Activated T-helper 1 cell treated with Interleukin-2 at 50 U/mL for 16 hours (primary cell): ENCODE data around the gene KIF3C.
A peak's percentile ranks its signal among the peaks of the same experiment; 100 is the strongest.
"Not testable (repeated sequence)": the region's sequence is repeated elsewhere in the genome, so short reads cannot be mapped to it uniquely, and the experiment has no call there.

ENCODE experiments used
- DNase-seq: peaks from one replicate; pipeline ENCODE4 v3.0.0-alpha.2; 2020; ENCODE audit warnings: low read depth

Gene KIF3C

DNA sequence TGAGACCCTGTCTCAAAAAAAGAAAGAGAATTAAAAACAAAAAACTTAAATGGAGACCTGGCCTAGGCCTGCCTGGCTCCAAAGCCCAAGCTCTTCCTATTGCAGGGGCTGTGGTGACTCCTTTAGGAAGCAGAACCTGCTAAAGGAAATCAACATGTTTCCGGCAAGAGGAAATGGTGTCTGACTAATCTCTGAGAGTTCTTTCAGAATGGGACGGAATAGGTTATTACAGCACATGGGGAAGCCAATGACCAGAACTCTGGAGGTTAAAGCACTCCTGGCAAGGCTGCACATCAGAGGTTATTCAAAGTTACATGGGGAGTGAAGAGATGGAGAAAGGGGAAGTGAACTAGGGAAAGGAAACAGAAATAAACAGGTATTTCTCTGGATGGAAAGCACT lies 21.4 kb downstream of the KIF3C start:
- no peak for DNase-seq

DNA sequence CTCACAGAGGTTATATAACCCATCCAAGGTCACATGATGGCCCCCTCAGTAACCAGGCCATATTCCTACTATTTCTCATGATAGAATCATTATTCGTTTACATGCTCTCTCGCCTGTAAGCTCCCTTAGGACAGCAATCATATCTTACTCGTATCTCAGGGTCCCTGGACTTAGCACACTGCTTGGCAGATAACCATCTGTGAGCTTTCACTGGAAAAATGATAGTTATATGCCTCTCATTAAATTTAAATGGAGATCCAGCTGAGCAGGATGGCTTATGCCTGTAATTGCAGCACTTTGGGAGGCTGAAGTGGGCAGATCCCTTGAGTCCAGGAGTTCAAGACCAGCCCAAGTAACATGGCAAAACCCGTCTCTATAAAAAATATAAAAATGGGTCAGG lies 21.9 kb downstream of the KIF3C start:
- DNase-seq: no peak

DNA sequence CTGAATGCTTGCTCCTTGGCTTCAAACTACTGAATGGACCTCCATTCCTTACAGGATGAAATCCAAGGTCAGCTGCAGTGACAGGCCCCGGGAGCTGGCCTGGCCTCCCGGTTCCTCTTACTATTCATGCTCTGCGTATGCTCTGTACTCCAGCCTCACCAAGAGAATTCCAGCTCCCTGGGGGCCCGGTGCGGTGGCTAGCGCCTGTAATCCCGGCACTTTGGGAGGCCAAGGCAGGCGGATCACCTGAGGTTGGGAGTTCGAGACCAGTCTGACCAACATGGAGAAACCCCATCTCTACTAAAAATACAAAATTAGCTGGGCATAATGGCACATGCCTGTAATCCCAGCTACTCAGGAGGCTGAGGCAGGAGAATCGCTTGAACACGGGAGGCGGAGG lies 23.7 kb downstream of the KIF3C start:
- not testable (repeated sequence) for DNase-seq

DNA sequence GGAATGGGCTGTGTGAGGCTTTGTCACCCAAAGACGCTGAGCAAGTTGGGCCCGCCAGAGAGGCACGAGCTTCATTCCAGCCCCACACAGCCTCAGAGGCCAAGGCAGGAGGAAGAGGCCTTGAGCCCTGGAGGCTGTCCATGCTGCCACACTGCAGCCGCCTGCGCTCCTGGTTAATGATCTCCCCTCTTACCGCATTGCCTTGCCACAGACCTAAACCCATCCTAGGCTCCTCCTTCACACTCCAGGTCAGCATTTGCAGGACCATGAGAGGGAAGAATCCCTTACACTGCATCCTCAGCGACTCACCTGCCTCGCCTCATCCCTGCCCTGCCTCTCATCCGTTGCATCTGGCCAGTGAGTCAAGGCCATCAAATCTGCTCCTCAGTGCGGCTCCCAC lies 24.6 kb downstream of the KIF3C start:
- no peak for DNase-seq

DNA sequence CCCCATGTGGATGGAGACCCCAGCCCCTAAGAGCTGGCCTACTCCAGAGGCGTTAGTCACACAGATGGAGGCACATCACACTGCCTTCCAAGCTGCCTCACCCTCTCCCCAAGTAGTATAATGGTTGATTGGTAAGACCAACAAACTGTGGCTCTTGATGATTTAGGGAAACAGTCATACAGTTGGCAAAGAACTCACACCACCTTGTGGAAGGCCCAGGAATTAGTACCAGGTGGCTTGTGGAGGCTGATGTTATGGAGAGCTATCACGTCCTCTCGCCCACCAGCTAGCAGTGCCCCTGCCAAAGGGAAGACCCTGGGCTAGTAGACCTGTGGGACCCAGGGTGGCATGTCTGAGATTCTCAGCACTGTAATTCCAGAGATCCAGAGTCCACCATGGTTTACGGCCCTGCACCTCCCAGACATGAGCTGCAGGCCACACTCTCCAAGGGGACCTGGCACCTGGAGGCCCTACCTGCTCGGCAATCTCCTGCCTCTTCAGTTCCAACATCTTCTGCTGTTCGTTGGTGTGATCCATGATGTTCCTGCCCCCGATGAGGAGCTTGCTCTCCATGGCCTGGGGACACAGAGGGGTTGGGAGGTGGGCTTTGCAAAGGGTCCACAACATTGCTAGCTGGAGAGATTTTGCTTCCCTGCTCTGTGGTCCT lies 26.3 kb downstream of the KIF3C start:
- DNase-seq: no peak

DNA sequence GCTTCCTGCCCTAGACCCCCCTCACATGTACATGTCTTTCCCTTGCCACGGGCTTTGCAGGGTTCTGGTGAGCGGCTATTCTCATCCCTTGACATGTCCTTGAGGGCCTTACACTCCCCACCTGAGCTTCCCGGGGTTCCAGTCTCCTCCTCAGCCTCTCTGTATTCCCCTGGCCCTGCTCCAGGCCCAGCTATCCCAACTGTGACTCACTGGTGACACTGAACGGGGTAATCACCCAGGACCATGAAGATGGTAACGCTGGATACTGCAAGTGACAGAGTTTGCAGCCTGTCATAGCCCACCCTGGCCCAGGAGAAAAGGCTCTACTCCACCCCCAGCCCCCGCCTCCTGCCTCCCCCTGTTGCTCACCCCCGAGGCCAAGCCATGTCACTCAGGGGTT lies 27.3 kb downstream of the KIF3C start:
- no peak for DNase-seq

DNA sequence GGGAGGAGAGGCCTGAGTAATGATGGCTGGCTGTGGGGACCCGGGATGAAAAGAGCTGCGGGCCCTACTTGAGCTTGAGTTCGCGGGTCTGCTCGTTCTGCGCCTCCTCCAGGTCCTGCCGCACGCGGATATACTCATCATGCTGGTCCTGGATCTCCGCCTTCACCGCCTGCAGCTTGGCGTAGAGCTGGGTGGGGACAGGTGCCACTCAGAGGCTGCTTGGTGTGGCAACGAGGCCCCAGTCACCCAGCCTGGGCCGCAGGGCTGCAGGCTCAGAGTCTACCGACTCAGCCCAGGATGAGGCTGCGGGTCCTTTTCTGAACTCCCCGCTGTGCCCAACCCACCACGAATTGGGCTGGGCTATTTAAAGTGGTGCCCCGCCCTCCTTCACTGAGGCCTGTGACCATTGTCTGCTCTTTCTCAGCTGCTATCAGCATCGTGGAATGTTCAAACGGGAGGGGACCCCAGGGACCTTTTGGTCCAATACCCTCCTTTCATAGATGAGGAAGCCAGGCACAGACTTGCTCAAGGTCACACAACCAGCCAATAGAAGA lies 28.0 kb downstream of the KIF3C start:
- DNase-seq: no peak

DNA sequence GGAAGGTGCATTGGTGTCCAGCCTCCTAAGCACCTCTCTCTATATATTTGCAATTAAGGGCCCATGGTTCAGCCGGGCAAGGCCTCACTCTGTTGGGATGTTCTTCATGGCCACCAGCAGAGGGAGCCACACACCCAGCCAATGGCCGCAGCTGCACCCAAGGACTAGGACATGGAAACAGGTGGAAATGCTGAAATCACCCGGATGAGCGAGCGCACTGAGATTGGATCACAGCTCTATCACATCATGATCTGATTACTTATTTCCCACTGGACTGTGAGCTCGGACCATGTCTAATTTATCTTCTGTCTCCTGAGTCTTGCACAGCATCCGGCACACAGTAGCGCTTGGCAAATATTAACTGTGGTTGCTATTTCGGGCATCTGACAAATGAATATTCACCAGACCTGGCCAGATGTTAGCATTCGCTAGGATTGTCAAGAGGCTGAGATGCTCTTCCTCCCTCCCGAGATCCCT lies 31.2 kb downstream of the KIF3C start:
- peak; percentile 48 for DNase-seq

DNA sequence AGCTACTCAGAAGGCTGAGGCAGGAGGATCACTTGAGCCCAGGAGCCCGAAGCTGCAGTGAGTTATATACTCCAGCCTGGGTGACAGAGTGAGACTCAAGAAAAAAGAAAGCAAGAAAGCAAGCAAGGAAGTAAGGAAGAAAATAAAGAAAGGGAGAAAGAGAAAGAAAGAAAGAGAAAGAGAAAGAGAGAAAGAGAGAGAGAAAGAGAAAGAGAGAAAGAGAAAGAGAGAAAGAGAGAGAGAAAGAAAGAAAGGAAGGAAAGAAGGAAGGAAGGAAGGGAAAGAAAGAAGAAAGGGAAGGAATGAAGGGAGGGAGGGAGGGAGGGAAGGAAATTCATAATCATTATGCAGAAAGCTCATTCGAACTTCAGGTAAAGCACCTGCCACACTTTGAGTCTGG lies 33.9 kb downstream of the KIF3C start:
- no peak for DNase-seq

DNA sequence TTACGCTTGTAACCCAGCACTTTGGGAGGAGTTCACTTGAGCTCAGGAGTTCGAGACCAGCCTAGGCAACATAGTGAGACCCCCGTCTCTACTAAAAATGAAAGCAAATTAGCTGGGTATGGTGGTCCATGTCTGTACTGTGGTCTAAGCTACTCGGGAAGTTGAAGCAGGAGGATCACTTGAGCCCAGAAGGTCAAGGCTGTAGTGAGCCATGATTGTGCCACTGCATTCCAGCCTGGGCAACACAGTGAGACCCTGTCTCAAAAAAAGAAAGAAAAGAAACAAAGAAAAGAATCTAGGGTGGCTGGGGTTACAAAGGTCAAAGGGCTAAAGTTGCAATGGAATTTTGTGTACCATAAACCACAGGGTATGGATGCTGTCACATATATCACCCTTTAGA lies 41.3 kb downstream of the KIF3C start:
- DNase-seq: no peak

DNA sequence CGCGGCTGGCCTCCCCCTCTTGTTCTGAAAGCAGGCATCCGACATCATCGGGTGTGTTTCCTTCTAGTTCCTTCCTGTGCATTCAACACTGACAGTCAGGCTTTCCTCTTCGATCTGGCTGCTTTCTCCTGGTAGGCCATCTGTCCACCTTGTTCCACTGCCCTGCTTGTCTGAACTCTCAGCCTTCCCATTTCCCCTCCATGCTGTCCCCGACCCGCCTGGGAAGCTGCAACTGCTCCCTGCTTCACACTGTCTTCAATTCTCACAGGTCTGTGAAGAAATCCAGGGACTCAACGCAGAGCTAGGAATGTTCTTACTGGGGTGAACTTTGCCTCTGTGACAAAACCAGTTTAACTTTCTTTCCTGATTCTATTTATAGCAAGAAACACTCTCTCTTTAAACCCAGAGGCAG lies 43.0 kb downstream of the KIF3C start:
- no peak for DNase-seq

DNA sequence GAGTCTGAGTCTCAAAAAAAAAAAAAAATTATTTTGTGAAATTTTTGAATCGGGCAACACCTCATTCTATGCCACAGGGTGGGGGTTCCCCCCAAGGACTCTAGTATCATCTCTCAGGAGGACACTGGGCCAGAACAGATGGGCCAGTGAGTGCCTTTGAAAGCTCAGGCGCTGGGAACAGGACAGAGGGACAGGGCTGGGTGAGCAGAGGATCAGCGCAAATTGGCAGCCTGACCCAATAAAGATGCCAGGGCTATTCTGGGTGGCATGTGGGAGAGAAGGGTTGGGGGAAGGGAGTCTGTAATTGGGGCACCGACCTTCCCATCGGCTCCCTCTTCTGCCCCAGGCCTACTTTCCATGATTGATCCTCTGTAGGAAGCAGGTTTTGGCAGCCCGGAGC lies 44.0 kb downstream of the KIF3C start:
- DNase-seq: no peak

DNA sequence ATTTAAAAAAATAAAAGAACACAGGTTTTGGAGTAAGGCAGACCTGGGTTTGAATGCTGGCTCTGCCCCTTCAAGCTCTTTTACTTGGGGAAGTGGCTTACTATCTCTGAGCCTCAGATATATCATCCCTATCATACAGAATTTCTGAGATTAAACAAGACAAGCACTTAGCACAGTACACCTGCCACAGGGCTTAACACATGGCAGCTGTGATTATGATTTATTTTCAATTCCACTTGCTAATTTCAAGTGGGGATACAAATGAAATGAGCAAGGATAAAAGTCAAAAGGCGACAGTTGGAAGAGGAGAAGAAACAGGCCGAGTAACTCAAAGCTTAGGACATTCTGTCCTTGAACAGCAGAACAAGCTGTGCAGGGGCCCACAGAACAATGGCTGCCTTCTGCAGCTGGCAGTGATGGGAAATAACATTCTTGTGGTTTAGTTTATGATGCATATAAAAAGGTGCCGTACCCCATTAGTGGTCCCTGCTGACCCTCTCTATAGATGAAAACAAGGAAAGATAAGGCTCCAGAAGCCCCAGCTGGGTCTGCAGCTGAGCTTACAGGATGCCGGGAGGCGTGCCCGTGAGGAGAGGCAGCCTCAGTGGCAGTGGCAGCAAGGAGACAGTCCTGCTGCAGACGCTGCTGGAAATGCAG lies 45.3 kb downstream of the KIF3C start:
- no peak for DNase-seq

DNA sequence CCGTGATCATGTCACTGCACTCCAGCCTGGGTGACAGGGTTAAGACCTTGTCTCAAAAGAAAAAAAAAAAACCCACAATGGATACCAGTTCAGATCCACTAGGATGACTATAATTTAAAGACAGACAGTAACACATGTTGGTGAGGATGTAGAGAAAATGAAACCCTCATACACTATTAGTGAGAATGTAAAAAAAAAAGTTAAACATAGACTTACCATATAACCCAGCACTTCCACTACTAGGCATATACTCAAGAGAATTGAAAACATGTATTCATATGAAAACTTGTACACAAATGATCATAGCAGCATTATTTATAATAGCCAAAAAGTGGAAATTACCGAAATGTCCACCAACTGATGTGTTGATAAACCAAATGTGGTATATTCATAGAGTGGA lies 48.7 kb downstream of the KIF3C start:
- no peak for DNase-seq

DNA sequence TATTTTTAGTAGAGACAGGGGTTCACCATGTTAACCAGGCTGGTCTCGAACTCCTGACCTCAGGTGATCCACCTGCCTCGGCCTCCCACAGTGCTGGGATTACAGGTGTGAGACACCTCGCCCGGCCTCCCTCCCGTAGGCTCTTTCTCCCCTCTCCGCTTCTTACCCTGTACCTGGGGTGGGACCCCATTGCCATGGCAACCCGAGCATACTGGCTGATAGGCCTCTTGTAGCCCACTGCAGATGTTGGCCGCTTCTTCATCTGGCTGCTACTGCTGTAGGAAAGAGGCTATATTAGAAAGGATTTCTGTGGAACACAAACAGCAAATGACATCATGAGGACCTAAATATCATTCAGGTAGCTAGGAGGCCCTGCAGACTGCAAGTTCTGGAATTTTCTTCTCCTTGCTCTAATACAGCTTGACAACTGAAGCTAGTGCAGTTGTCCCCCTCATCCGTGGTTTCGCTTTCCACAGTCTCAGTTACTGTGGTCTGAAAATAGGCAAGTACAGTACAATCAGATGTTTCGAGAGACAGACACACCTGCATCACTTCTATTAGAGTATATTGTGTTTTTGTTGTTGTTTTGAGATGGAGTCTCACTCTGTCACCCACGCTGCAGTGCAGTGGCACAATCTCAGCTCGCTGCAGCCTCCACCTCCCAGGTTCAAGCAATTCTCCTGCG lies 52.4 kb downstream of the KIF3C start:
- no peak for DNase-seq

DNA sequence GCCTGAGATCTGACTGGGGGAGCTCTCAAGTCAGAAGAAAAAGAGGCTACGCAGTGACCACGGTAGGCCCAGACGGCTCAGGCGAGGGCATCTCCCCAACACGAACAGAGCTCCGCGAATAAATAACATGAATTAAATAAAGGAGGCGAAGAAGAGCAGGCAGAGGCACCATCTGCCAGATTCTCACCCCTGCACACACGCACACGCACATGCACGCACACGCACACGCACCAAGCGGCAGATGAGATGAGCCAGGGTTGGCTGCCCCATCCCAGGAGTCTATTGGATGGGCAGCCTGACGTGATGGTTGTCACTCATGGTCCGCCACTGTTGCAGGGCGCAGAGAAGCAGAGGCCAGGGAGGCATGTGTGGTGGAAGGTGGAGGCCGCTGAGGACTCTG lies 53.6 kb downstream of the KIF3C start:
- no peak for DNase-seq

DNA sequence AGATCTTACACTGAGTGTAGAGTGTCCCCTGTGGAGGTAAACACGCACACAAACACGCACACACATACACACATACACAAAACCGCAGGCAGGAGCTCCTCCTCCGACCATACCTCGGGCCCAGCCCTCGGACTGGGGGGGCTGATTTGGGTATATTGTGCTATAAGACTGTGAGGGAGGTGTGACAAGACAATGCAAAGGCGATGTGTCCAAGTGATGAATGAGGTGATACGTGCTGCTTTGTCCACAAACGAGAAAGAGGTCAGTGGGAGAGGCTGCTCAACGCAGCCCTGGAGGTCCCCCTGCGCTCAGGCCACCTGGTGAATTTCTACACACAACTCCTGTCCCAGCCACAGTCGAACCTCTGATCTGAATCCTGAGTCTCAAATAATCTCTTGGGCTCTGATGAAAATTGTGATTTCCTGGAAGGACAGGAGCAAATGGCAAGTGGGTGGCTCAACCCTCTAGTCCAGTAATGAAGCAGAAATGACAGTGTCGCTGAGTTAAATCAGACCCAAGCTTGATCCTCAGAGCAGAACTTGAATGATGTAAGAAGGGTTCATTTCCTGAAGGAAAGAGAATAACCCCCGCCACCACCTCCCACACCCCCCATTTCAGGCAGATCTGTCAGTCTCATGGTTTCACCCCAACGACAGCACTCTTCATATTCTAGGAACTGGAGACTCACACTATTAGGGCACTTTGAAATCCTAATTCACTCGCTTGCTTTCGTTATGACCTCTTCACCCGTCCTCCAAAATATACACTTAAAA lies 55.1 kb downstream of the KIF3C start:
- DNase-seq: no peak

DNA sequence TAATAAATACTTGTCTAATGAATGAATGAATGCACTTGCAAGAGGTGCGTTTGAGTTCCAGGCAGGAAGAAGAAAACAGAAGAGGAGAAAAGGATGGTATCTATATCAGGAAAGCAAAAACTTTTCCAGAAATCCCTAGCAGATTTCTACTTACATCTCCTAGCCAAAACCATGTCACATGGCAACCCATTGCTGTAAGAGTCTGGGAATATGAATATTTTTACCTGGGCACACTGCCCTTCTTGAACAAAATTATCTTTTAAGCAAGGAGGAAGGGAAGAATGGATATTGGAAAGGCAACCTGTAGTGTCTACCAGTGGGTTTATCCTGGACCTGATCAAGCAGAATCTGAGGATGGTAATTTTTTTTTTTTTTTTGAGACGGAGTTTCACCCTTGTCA lies 59.8 kb downstream of the KIF3C start:
- no peak for DNase-seq

DNA sequence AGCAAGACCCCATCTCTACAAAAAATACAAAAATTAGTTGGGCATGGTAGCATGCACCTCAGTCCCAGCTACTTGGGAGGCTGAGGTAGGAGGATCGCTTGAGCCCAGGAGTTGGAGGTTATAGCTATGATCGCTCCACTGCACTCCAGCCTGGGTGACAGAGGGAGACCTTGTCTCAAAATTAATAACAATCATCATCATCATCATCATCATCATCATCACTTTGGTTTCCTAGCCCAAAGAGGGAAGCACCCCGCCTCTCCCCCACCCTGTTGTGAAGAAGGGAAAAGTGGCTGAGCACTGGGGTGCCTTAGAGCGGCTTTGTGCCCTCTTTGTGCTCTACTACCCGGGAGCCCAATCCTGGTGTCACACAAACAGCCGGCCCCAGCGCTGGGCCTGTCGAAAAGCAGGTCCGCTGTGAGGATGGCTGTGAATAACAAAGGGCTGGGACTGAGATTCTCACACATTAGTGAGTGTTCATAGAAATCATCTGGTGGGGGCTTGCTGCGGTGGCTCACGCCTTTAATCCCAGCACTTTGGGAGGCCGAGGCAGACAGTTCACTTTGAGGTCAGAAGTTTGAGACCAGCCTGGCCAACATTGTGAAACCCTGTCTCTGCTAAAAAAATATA lies 61.4 kb downstream of the KIF3C start:
- DNase-seq: no peak

DNA sequence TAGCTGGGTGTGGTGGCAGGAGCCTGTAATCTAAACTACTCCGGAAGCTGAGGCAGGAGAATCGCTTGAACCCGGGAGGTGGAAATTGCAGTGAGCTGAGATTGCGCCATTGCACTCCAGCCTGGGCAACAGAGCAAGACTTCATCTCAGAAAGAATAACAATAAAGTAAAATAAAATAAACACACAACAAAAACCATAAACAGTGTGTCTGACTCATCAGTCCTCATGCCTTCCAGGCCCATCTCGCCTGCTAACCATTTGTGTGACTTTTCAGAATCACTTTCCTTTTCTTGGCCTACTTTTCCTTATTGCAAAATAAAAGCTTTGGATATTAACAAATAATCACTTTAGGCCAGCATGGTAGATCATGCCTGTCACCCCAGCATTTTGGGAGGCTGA lies 62.0 kb downstream of the KIF3C start:
- DNase-seq: no peak

DNA sequence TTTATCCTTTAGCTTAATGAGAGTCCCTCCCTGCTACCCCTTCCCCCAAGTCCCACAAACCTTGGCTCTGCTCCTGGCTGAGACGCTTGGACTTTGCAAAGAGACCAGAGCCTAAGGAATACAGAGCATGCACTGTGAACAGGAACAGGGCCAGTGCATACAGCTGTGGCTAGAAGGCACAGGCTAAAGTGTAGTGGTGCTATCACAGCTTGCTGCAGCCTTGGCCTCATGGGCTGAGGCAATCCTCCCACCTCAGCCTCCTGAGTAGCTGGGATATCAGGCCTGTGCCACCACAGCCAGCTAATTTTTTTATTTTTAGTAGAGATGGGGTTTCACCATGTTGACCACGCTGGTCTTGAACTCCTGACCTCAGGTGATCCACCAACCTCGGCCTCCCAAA lies 64.5 kb downstream of the KIF3C start:
- DNase-seq: no peak

DNA sequence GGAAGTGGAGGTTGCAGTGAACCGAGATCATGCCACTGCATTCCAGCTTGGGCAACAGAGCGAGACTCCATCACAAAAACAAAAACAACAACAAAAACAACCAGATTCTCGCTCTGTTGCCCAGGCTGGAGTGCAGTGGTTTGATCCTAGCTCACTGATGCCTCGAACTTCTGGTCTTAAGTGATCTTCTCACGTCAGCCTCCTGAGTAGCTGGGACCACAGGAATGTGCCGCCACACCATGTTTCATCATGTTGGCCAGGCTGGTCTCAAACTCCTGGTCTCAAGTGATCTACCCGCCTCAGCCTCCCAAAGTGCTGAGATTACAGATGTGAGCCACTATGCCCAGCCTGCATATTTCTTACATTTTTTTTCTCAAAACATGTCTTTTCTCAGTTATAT lies 64.9 kb downstream of the KIF3C start:
- DNase-seq: not testable (repeated sequence)
